ENCODE data around the gene SLC13A4.
"Not testable (repeated sequence)": the region's sequence is repeated elsewhere in the genome, so short reads cannot be mapped to it uniquely, and the experiment has no call there.

Gene SLC13A4

DNA sequence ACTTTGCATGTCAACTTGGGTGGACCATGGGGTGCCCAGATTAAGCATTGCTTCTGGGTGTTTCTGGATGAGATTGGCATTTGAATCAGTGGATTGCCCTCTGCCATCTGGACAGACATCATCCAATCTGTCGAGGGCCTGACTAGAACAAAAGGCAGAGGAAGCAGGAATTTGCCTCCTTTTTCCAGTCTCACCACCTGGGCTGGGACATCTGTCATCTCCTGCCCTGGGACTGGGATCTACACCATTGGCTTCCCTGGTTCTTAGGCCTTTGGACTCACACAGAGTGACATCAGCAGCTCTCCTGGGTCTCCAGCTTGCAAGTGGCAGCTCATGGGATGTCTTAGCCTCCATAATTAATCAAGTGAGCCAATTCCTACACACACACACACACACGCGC is 10.3 kb downstream of the SLC13A4 start:
- DNase-seq, result no peak

DNA sequence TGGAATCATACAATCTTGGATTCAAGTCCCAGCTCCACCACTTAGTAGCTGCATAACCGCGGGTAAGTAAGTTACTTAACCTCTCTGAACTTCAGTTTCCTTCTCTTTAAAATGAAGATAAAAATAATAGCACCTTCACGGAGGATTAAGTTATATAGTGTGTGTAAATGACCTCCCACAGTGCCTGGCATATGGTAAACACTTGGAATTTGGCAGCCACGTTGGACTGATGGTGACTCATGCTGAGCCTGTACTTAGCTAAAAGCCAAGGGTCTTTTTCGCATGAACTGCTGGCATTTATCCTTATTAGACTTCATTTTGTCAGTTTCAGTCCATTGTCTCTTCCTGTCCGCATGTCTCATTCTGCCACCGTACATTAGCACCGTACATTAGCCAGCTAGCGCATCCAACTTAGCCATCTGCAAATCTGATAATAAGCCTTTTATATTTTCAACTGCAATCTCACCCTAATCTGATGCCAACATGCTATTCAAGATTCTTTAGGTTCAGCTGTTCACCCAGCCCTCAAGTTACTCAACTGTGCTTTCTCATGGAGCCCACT is 11.2 kb downstream of the SLC13A4 start:
- no peak for DNase-seq

DNA sequence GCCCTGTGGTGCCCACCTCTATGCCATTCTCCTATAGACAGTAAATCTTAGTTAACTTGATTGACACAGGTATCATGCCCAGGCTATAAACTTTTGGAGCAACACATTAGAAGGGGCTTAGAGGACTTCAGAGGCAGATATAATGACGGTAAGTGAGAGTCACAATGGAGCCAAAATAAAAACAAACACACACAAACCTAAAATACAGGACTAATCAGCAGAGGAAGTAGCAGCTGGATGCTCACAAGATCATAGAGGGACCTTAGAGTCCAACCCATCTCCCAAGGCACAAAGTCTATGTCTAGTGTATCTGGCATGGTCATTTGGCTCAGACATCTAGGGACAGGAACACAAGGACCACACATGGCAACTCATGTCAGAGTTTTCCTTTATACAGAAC is 12.3 kb downstream of the SLC13A4 start:
- no peak for DNase-seq

DNA sequence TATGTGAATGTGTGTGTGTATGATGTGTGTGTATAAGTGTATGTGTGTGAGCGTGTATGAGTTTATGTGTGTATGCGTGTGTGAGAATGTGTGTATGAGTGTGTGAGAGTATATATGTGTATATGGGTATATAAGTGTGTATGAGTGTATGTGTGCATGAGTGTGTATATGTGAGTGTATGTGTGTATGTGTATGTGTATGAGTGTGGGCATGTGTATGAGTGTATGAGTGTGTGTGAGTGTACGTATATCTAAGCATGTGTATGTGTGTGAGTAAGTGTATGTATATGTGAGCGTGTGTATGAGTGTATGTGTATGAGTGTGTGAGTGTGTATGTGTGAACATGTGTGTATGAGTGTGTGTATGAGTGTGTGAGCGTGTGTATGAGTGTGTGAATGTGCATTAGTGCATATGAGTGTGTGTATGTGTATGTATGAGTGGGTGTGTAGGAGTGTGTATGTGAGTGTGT is 12.9 kb downstream of the SLC13A4 start:
- DNase-seq, result no peak

DNA sequence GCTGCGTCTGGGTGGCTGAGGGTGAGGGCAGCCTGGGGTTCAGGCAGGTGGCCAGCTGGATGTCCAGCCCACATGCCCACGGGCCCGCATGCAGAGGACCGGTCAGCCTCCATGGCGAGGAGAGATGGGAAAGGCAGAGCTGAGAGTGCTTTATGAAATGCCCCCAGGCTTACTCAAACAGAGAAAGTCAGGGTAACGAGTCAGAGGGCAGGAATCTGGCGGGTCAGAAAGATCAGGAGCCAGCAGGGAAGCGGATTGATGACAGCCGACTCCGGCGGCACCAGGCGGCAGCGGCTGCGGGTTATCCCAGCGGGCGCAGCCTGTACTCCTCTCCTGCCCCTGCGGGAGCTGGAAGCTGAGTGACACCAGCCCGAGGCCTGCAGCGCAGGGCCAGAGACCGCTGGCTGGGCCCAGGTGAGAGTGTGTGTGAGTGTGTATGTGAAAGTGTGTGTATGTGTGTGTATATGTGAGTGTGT is 13.4 kb downstream of the SLC13A4 start:
- DNase-seq, result no peak

DNA sequence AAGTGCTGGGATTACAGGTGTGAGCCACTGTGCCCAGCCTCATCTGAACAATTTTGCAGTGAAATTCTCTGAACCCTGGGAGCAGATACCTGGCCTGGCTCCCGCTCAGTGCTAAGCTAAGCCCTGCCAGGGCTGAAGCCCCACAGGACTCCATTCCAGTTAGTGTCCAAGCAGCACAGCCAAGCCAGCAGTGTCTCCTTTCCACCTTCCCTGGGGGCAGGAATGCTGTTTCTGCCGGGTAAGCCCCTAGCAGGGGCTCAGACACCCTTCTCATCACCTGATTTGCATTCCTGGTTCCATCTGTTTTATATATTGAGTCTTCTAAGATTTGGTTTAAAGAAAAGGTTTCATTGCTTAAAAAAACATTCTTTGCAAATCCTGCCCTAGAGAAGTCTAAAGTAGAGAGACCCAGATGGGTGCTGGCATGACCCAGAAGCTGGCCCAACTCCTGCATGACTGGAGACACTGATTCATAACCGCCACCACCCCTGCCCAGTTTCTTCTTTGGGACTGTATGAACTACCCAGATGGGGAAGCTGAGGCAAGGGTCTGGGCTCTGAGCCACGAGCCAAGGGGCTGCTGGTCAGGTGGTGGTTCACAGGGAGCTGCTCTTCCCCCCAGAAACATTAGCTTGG is 14.0 kb downstream of the SLC13A4 start:
- DNase-seq, result no peak

DNA sequence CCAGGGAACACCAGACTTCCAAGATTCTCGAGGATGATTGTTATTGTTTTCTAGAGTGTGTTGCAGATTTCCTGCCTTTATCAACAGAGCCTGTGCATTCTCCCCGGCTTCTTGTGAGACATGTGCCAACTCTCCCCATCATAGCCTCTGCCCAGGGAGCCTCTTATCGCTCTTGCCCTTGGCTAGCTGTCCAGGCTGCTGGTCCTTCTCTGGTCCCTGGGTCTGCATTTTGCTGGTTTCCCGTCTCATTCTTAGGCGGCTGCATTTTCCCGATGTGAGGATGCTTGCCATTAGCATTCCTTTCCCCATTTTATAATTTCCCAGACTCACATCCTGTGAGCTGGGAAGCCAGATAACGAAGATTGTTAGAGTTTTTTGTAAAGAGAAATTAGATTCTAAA is 15.2 kb downstream of the SLC13A4 start:
- no peak for DNase-seq

DNA sequence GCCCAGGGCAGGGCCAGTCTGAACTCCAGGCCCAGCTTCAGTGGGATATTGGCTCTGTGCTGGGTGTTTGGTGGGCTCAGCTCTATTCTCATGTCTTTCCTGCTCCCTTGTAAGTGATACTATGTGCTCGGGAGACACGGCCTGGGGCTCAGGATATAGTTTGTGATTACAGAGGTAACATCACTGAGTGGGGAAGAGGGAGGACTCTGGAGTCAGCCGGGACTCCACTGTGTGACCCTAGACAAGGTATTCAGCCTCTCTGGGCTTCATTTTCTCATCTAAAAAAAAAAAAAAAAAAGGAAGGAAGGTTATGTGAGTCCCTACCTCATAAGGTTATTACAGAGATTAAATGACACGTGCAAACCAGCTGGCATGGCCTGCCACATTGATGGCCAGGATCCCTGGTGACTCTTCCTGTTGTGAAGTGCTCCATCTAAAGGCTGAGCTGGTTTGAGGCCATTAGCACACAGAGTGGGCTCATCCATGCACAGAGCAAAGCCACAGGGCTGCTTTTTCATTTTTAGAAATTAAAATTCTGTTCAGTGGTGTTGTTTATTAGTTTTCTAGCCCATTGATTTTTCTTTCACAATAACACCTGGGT is 15.7 kb downstream of the SLC13A4 start:
- no peak for DNase-seq

DNA sequence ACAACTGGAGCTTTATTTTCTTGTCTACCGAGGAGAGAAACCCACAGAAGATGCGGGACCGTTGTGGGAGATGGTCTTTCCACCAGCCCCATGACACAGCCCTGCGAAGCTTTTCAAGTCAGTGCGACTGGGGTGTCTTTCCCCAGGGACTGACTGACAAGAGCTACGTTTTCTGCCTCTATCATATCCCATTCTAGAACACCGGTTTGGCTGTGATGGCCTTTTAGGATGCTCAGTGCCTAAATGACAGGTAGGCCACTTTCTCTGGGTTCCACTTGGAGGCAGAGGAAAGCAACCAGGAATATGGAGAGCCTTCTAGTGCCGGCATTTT is 16.9 kb downstream of the SLC13A4 start:
- DNase-seq, result no peak

DNA sequence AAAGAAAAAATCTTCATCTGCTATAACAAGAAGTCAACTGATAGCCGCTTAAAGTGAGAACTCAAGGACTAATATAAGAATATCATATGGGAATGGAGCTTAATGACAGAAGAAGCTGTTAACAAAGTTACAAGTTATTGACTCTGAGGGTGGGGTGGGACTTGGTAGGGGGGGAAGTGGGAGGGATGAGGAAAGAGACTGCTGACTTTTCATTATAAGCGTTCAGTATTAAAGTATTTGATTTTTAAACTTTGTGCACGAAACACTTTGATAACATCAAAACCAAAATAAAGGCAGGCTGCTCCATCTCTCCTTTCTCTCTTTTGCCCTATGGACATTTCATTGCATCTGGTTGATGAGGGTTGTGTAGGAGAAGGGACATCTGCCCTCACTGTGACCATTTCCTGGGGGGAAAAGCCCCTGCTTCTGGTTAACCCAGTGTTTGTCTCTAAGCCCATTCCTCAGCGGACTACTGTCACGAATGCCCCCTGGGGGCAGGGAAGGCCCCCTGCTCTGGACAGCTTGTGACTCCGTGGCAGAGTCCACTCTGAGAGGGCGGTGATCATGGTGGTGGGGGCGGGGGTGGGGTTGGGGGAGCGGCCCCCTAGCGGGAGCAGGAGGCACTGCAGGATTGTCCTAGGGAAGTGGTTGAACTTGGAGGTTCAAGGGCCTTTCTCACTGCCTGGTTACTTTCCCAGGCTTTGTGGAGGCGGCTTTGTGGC is 17.4 kb downstream of the SLC13A4 start:
- DNase-seq, result no peak

DNA sequence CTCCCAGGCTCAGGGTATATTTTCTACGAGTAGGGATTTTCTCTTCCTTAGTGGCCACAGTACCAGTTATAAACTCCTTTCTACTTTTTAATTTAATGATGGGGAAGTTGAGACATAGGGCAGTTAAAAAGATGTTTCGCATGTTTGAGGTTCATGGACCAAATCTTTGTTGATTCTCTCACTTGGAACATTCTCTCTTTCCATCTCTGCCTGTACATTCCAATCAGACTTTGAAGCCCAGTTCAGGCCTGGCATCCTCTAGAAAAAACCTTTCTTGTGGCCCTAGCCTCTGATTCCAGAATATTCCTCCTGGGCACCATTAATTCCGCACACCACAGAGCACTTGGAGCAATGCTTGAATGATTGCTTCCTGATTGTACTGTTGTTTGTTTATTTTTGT is 18.5 kb downstream of the SLC13A4 start:
- DNase-seq, result no peak

DNA sequence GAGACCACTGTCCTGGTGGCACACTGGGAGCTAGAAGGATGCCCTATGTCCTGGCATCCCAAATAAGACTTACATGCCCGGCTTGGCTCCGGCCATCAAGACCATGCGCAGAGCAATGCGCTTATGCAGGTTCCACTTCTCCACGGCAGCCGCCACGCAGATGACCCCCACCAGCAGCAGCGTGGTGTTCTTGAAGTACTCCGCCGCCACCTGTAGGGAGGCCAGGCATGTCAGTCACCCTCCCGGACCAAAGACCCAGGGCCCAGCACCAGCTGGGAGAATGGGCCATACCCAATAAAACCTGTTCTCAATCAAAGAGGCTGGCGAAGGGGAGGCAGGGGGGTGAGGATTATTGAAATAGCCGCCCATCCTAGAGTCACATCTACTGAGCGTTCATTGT is 19.9 kb downstream of the SLC13A4 start:
- DNase-seq, result no peak

DNA sequence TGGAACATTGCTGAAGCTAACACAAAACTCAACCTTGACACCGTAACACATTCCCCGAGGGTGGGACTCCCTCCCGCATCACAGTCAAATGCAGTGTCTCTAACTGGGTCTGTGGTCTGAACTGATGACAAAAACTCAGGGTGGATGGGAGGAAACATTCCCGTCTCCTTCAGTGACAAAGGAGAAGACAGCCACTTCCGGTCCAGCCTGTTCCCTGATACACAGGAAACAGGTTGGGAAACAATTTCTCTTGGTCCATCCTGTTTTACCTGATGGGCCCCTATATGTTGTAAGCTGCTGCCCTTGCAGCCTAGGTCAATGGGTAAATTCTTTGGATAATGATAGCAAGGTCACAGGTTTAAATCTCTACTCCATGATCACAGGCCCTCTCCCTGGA is 20.4 kb downstream of the SLC13A4 start:
- no peak for DNase-seq

DNA sequence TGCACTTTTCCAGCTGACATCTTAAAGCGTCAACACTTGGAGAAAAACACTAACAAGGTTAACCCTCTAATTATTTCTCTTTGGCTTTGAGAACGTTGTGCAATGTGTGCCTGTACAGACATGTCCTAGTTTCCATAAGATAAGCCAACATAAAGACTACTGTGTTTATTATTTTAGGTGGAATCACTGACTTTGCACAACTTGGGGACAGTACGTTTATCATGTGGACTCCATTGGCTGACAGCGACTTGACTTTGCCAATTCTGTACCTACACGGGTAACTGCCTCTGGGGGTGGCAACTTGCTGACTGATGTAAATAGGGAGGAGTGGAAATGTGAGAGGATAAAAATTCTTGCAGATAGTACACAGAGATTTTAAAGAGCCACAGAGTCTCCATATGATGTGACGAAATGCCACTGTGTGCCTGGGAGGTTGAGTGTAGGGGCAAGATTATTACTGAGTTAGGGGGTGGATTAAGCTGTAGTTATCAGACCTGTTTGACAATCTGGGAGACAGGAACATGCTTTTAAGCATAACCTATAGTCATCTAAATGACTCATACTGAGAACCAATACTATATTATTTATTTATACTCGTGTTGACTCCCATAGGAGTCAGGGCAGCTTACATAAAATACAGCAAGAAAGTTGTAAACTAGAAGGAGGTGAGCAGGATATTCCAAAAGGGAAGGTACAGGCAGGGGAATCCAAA is 21.0 kb downstream of the SLC13A4 start:
- DNase-seq, result no peak

DNA sequence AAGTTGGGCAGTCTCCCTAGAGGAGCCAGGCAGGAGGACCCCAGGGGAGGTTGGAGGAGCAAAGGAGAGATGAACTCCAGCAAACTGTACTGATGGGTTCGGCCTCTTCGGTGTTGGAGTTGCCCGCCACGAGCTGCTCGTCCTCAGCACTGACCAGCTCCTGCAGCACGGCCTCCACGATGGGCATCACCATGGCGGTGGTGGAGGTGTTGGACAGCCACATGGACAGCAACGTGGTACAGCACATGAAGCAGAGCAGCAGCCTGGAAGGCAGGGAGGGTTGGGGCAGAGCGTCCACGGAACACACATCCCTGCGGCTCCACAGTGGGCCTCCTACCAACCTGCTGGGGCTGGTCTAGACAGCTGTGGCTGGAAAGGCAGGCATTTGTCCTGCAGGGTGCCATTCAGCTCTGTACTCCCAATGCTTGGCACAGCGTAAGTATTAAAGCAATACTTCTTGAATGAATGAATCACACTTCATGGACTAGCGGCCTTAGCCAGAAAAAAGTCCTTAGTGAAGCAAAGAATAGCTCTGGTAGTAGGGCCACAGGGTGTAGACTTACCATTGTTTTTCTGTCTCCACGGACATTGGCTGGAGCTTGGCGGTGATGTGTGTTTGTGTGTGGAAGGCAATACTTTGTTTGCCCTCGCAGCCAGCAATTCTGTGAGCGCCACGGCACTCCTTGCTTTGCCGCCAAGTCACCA is 21.8 kb downstream of the SLC13A4 start:
- no peak for DNase-seq

DNA sequence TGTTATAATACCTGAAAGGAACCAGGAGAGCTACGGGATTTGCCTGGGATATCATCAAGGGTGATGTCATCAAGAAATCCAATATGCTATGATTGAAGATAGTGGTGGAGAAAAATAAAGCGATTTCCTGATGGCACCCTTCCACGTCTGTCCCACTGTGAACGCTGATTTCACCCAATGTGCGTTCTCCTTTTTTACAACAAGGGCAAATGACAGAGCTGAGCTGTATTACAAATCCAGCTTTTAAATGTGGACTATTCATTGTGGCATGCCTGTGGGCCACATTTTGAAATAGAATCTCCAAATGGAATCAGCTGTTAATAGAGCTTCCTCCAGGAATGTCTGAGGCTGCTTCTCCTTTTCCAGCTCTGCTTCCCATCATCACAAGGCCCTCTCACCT is 23.3 kb downstream of the SLC13A4 start:
- no peak for DNase-seq

DNA sequence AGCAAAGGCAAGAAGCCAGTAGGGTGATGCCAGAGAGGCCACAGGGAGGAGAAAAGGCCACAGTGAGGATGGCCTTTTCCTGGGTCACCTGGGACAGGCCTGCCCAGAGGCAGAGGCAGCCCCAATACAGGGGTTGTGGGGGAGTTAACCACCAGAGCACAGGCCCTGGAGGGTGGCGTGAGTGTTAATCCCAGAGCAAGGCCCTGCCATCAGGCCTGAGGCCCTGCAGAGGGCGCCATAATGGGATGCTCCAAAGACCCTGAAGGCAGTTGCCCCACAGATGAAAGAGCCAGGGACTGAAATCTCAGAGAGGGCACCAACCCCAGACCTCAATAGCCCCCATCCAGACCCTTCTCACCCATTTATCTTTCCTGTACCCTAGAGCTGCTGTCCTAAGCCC is 23.9 kb downstream of the SLC13A4 start:
- no peak for DNase-seq

DNA sequence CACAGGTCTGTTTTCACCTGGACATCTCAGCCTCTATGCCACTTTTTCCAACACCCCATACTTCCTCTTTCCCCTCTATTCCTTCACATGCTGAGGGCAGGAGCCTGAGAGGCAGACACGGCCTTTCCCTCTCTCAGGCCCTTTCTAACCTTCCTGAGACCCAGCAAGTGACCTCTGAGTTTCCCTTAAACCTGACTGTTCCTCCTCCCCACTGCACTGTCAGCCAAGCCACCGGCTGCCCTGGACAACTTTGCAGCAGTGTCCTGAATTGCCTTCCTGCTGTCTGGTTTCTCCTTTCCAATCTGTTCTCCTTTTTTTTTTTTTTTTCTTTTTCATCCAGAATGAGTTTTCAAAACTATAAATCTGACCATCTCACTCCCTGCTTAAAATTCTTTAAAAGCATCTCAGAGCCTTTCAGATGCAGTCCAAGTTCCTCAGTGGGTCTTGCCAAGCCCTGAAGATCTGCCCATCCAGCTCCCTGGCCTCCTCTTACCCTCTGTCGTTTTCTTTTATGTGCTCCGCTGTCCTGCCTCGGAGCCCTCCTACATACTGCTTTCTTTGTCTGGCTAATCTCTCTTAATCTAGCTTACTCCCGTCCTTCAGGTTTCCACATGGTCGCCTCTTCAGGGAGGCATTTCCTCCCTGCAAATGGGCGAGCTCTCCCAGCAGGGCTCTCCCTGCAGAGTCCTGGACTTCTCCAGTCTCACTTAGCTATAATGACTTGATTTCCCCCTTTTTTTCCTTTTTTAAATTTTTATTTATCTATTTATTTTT is 30.5 kb downstream of the SLC13A4 start:
- DNase-seq, result no peak

DNA sequence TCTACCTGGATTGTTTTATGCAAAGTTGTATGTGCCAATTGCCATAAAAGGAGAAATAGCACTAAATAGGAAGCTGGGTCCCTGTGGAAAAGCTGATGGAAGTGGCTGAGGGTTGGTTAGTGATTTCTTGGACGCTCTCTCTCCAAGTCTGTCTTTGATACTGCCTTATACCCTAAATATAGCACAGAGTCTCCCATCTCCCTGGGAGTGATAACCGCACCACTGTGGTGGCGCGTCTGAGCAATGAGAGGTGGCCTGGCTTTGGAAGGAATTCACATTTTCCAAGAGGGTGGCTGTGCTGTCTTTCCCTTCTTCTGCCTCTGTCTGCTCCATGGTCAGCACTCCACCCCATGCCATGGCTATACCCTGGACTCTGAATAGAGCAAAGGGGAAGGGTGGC is 34.4 kb downstream of the SLC13A4 start:
- no peak for DNase-seq

DNA sequence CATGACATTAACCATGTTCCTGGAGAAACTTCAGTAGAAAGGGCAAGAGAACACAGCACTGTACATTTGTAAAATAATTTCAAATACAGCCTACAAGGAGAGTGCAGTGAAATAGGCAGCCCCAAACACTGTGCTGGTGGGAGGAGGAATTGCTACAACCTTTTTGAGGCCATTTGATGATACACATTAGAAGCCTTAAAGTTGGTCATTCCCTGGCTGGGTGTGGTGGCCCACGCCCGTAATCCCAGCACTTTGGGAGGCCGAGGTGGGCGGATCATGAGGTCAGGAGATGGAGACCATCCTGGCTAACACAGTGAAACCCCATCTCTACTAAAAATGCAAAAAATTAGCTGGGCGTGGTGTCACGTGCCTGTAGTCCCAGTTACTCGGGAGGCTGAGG is 35.4 kb downstream of the SLC13A4 start:
- DNase-seq, result not testable (repeated sequence)

DNA sequence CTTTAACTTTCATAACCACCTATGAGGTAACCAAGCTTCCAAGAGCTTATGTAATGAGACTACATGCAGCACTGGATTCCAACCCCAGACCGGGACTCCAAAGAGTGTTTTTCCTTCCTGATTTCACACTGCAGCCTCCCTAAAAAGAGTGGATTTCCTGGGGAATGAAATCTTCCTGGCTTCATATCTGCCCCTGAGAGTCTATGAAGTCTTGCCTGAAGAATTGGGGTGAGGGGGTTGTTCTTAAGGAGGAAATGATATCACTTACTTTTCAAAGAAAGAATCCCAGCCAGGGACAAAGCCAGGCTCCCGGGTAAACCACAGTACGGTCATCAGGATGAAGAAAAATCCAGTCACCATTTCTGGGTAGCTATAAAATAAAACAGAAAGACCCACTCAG is 35.9 kb downstream of the SLC13A4 start:
- DNase-seq, result no peak

DNA sequence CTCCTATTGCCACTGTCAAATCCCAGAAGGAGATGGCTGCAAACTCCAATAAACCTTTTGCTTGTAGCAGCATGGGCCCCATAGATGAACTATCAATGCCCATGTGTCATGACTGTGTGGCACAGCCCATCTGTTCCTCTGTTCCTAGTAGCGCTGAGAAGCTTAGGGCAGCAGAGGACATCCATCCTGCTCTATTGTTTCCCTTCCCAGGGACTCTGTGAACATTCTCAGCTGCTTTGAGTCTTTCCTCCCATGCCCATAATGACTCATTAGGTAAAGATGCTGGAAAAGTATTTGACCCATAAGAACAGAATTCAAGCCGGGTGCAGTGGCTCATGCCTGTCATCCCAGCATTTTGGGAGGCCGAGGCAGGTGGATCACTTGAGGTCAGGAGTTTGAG is 37.4 kb downstream of the SLC13A4 start:
- no peak for DNase-seq

All from activated CD8-positive, alpha-beta memory T cell treated with anti-CD3 and anti-CD28 coated beads for 24 hours (primary cell).